ENCODE data around the gene VWA3A. TPM values are rescaled to one million over a fixed set of nuclear protein-coding genes. Genes with fewer than 3 reads are reported as not detected.
A peak's percentile ranks its signal among the peaks of the same experiment; 100 is the strongest.

The VWA3A gene
- total and polyA plus RNA-seq, 2 of the 8 experiments (the other 6 are each of a cell fraction or from before 2014, with no cell fraction given): 0.05 TPM; not detected in 1

DNA sequence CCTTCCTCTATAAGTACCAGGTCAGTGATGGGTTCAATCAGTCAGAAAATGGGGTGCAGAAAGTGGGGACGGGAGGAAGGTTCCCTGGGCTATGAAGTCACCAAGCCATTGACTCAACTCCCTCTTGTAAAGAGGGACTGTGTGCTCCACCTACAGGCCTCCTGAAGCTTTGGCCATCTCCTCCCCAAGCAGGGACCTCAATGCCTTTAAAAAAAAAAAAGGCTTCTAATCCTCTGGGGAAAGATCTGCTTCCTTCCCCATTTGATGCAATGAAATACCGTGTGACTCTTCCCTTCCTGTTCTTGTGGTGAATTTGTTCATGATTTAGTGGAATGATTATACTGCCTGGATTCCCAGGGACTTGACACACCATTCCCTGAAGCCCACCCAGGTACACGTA is 30.8 kb downstream of the VWA3A start:
- no peak for FAIRE-seq
- CTCF ChIA-PET (ENCODE audit: partially characterized antibody): interaction anchor here (0.6 to 3.7 kb wide), 6 partner anchors 10 to 44 kb away, joined by 3 to 16 read pairs (median 4); no protein-coding TSS in a partner anchor

More for the DNA sequence above, 30.8 kb downstream of the VWA3A start:
- Histone ChIP-seq H3K4ac (replicated peaks; ENCODE audit: insufficient read length, low read depth, low read length) (no peak overlapping the region), H3K14ac (ENCODE audit: insufficient read length) (no peak overlapping the region), H4K20me1 (replicated peaks in 1 of 2; ENCODE audit: control insufficient read depth in 1 of 2, insufficient read depth in 2 of 2, low read length in 2 of 2) (no peaks in the 10 kb centered on the region), H3K9me3 (ENCODE audit: insufficient read depth in 2 of 2, low read depth in 1 of 2, low read length in 1 of 2) (no peaks in the 10 kb centered on the region), H4K91ac (replicated peaks; ENCODE audit: insufficient read length, low read length) (no peak overlapping the region), H3K27me3 (replicated peaks in 1 of 4; ENCODE audit: control insufficient read depth in 3 of 4, extremely low read depth in 1 of 4, insufficient read depth in 3 of 4, low read length in 3 of 4) (no peaks in the 10 kb centered on the region), H3K23me2 (ENCODE audit: low read depth, low read length) (no peaks in the 10 kb centered on the region; the same call in 1 of the 2 replicates), H2BK12ac (ENCODE audit: low read depth, low read length) (no peak overlapping the region), H3K4me1 (replicated peaks in 1 of 4; ENCODE audit: control insufficient read depth in 3 of 4, insufficient read depth in 4 of 4, low read length in 3 of 4) (no peaks in the 10 kb centered on the region), H2BK5ac (ENCODE audit: low read depth, low read length) (no peak overlapping the region), H3K4me2 (ENCODE audit: insufficient read depth in 1 of 2, low read depth in 2 of 2, low read length in 2 of 2) (no peak overlapping the region), H3K79me1 (ENCODE audit: low read depth, low read length) (no peaks in the 10 kb centered on the region), H2BK20ac (ENCODE audit: low read length) (no peak overlapping the region), H3K9ac (replicated peaks in 1 of 4; ENCODE audit: extremely low read depth in 1 of 4, low read depth in 3 of 4, low read length in 3 of 4) (no peak overlapping the region), H2AFZ (ENCODE audit: low read length) (0 out of 2 replicates have a peak overlapping the region, but pooled peaks have one; percentile 35), H2AK5ac (ENCODE audit: low read depth, low read length) (no peak overlapping the region), H3K4me3 (ENCODE audit: extremely low read depth in 1 of 4, insufficient read depth in 2 of 4, low read depth in 3 of 4, low read length in 4 of 4) (no peak overlapping the region), H2BK120ac (replicated peaks; ENCODE audit: low read depth, low read length) (no peak overlapping the region), H3K79me2 (ENCODE audit: control insufficient read depth in 1 of 2, insufficient read depth in 2 of 2, low read length in 2 of 2) (no peaks in the 10 kb centered on the region), H2BK15ac (ENCODE audit: low read length) (no peak overlapping the region), H4K5ac (ENCODE audit: insufficient read length, low read depth, low read length) (no peak overlapping the region), H3K27ac (ENCODE audit: low read depth, low read length) (no peak overlapping the region), H3K36me3 (ENCODE audit: control insufficient read depth in 2 of 4, insufficient read depth in 4 of 4, low read length in 3 of 4) (no peaks in the 10 kb centered on the region), H3K18ac (ENCODE audit: extremely low read depth, low read length) (no peak overlapping the region), H3K23ac (ENCODE audit: insufficient read length) (no peak overlapping the region), H3K56ac (replicated peaks; ENCODE audit: insufficient read length, low read depth, low read length) (no peak overlapping the region), H4K8ac (ENCODE audit: extremely low read depth, insufficient read depth, low read length) (no peak overlapping the region)
- TF ChIP-seq CHD1 (IDR thresholded peaks at IDR 0.05; ENCODE audit: low read depth, low read length) (no peak), RAD21 (IDR thresholded peaks at IDR 0.05 in 1 of 2, conservative IDR thresholded peaks at IDR 0.05 in 1 of 2; ENCODE audit: low read depth in 2 of 2, low read length in 2 of 2) (peak; percentile 44 to 48; a peak in 3 of 4 replicates), NRF1 (IDR thresholded peaks at IDR 0.05; ENCODE audit: low read depth, low read length) (no peak)
- TF ChIP-seq, protein P1, sequence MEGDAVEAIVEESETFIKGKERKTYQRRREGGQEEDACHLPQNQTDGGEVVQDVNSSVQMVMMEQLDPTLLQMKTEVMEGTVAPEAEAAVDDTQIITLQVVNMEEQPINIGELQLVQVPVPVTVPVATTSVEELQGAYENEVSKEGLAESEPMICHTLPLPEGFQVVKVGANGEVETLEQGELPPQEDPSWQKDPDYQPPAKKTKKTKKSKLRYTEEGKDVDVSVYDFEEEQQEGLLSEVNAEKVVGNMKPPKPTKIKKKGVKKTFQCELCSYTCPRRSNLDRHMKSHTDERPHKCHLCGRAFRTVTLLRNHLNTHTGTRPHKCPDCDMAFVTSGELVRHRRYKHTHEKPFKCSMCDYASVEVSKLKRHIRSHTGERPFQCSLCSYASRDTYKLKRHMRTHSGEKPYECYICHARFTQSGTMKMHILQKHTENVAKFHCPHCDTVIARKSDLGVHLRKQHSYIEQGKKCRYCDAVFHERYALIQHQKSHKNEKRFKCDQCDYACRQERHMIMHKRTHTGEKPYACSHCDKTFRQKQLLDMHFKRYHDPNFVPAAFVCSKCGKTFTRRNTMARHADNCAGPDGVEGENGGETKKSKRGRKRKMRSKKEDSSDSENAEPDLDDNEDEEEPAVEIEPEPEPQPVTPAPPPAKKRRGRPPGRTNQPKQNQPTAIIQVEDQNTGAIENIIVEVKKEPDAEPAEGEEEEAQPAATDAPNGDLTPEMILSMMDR (IDR thresholded peaks at IDR 0.05; ENCODE audit: control extremely low read depth in 1 of 3, insufficient read depth in 1 of 3, low read depth in 1 of 3, low read length in 3 of 3): peak in 2 of 3 experiments; percentile 26 to 49; a peak in 3 of 4 replicates
- POLR2A ChIA-PET (ENCODE audit: partially characterized antibody): no interaction called here
- DNase-seq (ENCODE audit: low read depth in 1 of 2, low spot score in 2 of 2): no peak
- WGBS, 2 experiments (ENCODE audit: extremely low coverage in 1 of 2, insufficient coverage in 1 of 2, insufficient read length in 1 of 2, insufficient replicate concordance in 2 of 2, low coverage in 1 of 2, low lambda C conversion rate in 2 of 2, missing lambda C conversion rate in 1 of 2): 64% methylated on average over 3 of the region's 3 CpGs; no CpG with 5 or more reads in 1 of the 2 experiments

Measured in H1 (cell line).